HG03139 (cell line): ENCODE results near the gene C22orf42.
"Not testable (repeated sequence)": the region's sequence is repeated elsewhere in the genome, so short reads cannot be mapped to it uniquely, and the experiment has no call there.

Source experiments
- ATAC-seq: cut with Tn5 transposase; IDR thresholded peaks from one replicate; pipeline ENCODE4 v1.9.1; 2021; ENCODE audit not compliant: unreplicated experiment

The C22orf42 gene

GRCh38 chr22:32185821-32186220, 26.7 kb upstream of the C22orf42 start:
- ATAC-seq = no peak

DNA sequence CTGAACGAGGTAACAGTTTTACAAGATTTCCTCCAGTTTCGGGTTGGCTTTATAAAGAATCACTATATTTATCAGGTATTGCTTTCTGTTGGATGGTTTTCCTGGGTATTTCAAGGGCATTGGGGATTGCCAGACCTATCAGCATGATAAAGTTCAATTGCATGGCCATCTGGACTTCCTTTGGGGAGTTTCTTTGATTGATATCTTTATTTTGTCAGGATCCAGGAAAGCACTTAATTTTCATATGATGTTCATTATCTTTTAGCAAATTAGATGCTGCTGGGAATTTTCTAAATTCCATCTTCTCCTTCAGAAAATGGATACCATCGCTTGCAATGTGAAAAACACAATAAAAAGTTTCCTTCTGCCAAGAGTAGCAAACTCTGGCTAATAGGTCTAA, 24.5 kb upstream of the C22orf42 start:
- no peak for ATAC-seq

- ATAC-seq = no peak
These were observed 21.9 kb upstream of the C22orf42 start for GRCh38 chr22:32181043-32181442.

- ATAC-seq = no peak
These were observed 18.2 kb upstream of the C22orf42 start for GRCh38 chr22:32177221-32177765.

GRCh38 chr22:32175683-32176644, 16.9 kb upstream of the C22orf42 start:
- ATAC-seq = no peak

- ATAC-seq = no peak
These were observed 16.0 kb upstream of the C22orf42 start for GRCh38 chr22:32175115-32175514.

GRCh38 chr22:32165681-32166080, 6.6 kb upstream of the C22orf42 start:
- ATAC-seq = no peak

DNA sequence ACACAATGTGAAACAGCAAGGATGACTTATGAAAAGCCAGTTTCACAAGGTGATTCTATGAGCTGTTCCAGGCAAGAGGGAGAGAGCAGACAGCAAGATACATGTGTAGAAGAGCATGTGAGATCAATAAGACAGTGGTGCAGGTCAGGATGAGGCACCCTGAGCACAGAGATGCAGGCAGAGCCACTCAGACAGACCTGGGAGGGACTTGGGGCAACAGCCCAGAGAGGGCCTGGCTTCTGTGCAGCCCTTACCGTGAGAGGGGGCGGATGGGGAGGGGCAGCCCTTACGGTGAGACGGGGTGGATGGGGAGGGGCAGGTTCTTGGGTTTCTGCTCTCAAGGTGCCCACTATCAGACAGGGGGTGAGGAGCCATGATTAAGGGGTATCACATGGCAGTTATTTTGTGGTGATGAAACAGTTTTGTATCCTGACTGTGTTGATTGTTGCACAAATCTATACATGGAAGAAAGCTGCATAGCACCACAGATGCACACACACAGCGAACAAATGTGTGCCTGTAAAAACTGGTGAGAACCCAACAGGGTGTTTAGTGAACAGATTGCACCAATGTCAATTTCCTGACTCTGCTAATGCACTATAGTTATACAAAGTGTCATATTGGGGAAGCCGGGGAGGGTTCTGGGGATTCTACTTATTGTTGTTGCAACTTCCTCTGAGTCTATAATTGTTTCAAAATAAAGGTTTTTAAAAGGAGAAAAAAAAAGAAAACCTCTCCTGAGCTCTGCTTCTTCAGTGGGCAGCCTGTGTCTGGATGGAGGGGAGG, 5.2 kb upstream of the C22orf42 start:
- ATAC-seq = no peak

DNA sequence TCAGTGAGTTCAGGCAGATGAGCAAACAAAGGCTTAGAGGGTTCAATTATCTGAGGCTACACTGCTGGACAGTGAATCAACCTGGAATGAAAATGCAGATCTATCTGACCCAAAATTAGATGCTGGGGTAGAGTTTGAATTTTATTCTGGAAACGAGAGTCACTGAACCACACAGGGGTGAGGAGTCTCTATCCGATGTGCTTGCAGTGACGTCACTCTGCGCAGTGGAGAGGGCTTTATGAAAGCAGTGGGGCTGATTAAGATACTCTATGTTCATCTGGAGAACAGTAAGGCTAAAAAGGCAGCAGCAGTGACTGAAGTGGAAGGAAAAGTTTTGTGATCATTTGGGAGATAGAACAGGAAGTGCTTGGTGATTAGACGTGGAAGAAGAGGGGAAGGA, 1.3 kb upstream of the C22orf42 start:
- ATAC-seq = not testable (repeated sequence)

DNA sequence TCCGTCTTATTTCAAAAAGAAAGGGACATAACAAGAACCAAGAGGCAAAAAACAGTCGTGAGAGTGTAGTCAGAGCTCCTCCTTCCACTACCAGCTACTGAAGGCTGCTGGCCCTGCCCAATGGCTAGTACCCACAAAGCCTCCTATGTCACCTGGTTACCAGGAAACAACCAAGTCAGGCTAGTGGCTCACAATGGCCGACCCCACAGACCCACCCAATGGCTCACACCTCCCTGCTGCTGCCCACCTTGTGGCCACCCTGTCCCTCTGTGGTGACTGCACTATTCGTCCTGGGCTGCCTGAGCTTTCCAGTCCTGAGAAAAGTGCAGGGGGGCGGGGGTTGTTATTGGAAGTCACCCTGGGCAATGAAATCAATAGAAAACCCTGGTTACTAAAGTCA, 1.5 kb downstream of the C22orf42 start:
- not testable (repeated sequence) for ATAC-seq

DNA sequence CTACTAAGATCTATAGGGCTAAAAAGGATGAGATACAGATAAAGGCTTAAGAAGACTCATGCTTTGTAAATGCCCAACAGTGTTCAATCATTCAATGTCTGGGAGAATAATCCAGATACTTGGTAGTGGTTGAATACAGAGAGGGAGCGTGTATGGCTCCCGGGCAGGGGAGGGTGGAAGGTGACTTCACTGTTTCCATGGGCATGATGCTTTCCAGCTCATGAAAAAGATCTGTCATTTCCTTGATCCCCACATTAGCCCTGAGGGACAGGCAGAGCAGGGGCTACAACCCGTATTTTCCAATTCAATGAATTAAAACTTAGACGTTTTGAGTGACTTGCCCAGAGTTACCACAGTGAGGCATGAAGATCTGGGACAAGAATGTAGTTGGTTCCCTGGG, 4.4 kb downstream of the C22orf42 start:
- not testable (repeated sequence) for ATAC-seq

- not testable (repeated sequence) for ATAC-seq
These were observed 7.5 kb downstream of the C22orf42 start for GRCh38 chr22:32151641-32152040.

- ATAC-seq = not testable (repeated sequence)
These were observed 8.5 kb downstream of the C22orf42 start for GRCh38 chr22:32150647-32151046.

DNA sequence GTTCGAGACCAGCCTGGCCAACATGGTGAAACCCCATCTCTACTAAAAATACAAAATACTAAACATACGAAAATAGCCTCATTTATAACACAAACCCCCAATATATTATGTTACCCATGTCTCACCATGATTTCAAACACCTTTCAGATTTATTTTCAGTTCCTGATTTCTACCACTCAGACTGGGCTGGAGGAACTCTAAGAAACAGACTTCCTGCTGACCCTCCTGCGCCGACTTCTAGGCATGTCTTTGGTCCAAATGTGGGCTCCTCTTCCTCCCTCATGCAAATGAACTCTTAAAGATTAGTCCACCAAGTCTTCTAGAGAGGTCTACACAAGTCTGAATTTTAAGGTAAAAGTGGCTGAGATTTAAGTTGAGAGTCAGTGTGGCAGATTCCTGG, 10.7 kb downstream of the C22orf42 start:
- not testable (repeated sequence) for ATAC-seq

DNA sequence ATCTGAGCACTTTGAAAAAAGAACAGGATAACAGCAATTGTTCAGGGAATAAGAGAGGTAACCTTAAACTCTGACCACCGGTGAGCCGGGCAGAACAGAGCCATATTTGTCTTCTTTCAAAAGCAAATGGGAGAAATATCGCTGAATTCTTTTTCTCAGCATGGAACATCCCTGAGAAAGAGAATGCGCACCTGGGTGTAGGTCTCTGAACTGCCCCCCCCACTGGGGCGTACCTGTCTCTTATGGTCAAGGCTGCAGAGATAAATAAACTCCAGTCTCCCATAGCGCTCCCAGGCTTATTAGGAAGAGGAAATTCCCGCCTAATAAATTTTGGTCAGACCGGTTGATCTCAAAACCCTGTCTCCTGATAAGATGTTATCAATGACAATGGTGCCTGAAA, 12.0 kb downstream of the C22orf42 start:
- not testable (repeated sequence) for ATAC-seq

DNA sequence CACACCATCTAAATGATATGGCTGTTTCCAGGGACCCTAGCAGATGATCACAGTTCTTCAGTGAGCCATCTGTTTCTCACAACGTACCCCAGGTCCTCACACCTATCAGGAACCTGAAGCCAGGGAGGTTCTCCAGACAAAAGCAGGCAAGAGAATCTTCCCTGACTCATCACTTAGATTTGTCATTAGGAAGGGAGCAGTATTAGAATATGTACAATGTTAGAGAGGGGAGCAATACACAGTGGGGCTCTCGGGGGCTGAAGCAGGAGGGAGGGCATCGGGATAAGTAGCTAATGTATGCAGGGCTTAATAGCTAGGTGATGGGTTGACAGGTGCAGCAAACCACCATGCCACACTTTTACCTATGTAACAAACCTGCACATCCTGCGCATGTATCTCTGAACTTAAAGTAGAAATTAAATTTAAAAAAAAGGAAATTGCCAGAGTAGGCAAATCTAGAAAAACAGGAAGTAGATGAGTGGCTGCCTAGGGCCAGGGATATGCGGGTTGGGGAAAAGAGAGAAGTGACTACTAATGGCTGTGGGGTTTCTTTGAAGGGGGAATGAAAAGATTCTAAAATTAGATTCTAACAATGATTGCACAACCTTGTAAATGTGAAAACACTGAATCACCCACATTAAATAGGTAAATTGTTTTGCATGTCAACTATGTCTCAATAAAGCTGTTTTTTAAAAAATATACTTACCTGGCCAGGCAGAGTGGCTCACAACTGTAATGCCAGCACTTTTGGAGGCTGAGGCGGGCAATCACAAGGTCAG, 14.4 kb downstream of the C22orf42 start:
- ATAC-seq = no peak

DNA sequence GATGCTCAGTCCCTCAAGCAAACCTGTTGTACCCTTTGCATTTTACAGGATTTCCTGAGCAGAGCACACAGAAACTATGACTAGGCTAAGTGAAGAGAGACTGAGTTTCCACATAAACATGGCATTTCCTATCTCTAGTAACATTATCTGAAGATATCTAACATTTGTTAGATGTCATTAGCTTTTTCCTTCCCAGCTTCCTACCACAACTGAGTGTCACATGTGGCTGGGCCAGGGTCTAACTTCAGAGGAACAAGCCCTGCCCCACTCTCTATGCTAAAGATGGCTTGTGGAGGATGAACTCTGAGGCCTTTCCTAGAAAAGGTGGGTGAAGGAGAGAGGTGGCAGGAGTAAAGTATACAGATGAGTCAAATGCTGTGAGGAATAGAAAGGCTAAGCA, 16.5 kb downstream of the C22orf42 start:
- no peak for ATAC-seq

DNA sequence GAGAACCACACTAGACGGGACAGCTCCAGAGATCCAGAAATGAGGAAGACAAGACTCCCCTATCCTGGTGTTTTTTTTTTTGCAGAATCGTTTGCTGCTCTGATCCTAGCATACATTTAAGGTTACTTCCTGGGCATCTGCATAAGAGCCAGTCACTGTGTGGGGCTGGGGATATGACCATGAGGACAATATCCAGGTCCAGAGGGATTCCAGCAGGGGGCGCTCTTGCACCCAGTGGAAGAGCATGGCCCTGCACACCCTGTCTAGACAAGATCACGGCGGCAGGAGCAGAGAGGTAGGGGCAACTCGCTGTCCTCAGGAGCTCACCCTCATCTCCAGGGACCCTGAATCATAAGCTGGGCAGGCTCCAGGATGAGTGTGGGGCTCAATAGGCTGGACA, 18.4 kb downstream of the C22orf42 start:
- ATAC-seq = not testable (repeated sequence)

DNA sequence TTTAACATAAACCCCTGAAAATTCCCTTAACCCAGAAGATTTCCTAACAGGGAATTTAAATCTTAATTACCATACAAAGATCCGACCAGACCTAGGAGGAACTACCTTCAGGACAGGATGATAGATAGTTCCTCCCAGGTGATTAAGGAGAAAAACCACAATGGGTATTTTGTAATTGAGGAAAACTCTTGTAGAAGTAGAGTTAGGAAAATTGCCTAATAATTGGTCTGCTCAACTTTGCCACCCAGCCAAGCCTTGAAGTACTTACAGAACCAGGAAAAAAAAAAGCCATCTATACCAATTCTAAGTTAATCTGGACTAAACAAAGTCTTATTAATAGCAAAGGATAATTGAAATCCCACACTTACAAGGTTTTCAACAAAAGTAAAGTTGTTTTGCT, 20.5 kb downstream of the C22orf42 start:
- ATAC-seq = not testable (repeated sequence)

DNA sequence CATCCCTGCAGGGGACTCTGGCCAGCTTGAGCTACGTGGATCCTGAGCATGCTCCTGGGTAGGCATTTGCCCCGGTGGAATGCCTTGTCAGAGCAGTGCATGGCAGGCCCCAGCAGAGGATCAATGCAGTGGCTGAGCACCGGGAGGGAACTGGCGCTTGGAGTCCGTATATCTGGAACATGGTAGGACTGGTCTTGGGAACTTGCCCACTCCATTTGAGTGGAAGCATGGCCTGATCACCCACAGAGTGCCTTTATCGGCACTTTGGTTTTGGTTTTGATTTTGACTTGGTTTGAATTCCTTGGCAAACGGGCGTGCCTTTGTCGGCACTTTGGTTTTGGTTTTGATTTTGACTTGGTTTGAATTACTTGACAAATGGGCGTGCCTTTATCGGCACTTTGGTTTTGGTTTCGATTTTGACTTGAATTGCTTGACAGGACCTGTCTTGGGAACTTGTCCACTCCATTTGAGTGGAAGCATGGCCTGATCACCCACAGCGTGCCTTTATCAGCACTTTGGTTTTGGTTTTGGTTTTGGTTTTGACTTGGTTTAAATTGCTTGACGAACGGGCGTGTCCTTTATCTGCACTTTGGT, 21.3 kb downstream of the C22orf42 start:
- not testable (repeated sequence) for ATAC-seq
